ENCODE data around the gene DRG2.

The DRG2 gene

GRCh38 chr17:18122990-18123753 is 35.4 kb downstream of the DRG2 start:
- DNase-seq (ENCODE audit: low read depth), result no peak
- no peak for TF ChIP-seq CTCF (IDR thresholded peaks at IDR 0.05; ENCODE audit: low read depth, low read length, missing control alignments)
- no peak overlapping the region for H3K4me3 ChIP-seq (ENCODE audit: low read depth, low read length)
- in situ Hi-C loops (cut with HindIII; ENCODE audit: low sequenced_read_pairs), result no loop called here

- no peak for DNase-seq (ENCODE audit: low read depth)
- no peak for TF ChIP-seq CTCF (IDR thresholded peaks at IDR 0.05; ENCODE audit: low read depth, low read length, missing control alignments)
- in situ Hi-C loops (cut with HindIII; ENCODE audit: low sequenced_read_pairs), result no loop called here
- H3K4me3 ChIP-seq (ENCODE audit: low read depth, low read length), result no peak overlapping the region
Observed at GRCh38 chr17:18124345-18125126, 36.8 kb downstream of the DRG2 start.

GRCh38 chr17:18129041-18129502 is 41.3 kb downstream of the DRG2 start:
- no peak for TF ChIP-seq CTCF (IDR thresholded peaks at IDR 0.05; ENCODE audit: low read depth, low read length, missing control alignments)
- peak; percentile 8 for DNase-seq (ENCODE audit: low read depth)
- in situ Hi-C loops (cut with HindIII; ENCODE audit: low sequenced_read_pairs), result no loop called here
- H3K4me3 ChIP-seq (ENCODE audit: low read depth, low read length), result no peak overlapping the region

GRCh38 chr17:18132711-18133110 is 45.0 kb downstream of the DRG2 start:
- no peak overlapping the region for H3K4me3 ChIP-seq (ENCODE audit: low read depth, low read length)
- DNase-seq (ENCODE audit: low read depth), result no peak
- in situ Hi-C loops (cut with HindIII; ENCODE audit: low sequenced_read_pairs), result no loop called here
- no peak for TF ChIP-seq CTCF (IDR thresholded peaks at IDR 0.05; ENCODE audit: low read depth, low read length, missing control alignments)

GRCh38 chr17:18136357-18136756 is 48.6 kb downstream of the DRG2 start:
- no peak for DNase-seq (ENCODE audit: low read depth)
- TF ChIP-seq CTCF (IDR thresholded peaks at IDR 0.05; ENCODE audit: low read depth, low read length, missing control alignments), result no peak
- no peak overlapping the region for H3K4me3 ChIP-seq (ENCODE audit: low read depth, low read length)
- in situ Hi-C loops (cut with HindIII; ENCODE audit: low sequenced_read_pairs), result no loop called here

GRCh38 chr17:18138065-18138749 is 50.5 kb downstream of the DRG2 start:
- in situ Hi-C loops (cut with HindIII; ENCODE audit: low sequenced_read_pairs), result no loop called here
- no peak overlapping the region for H3K4me3 ChIP-seq (ENCODE audit: low read depth, low read length)
- DNase-seq (ENCODE audit: low read depth), result no peak
- TF ChIP-seq CTCF (IDR thresholded peaks at IDR 0.05; ENCODE audit: low read depth, low read length, missing control alignments), result no peak
